Brain microvascular endothelial cell (primary cell): ENCODE measurements around the gene TFE3.

Experiments used
- DNase-seq: peaks from one replicate; pipeline ENCODE4 v3.0.0-alpha.2; 2020
- H3K27ac ChIP-seq: fragments of 250-450 bp; sonication (Bioruptor Pico); 2 replicates; pipeline ENCODE4 v1.5.1; 2020; ENCODE audit warnings: mild to moderate bottlenecking, moderate library complexity
- H3K27me3 ChIP-seq: fragments of 250-450 bp; sonication (Bioruptor Pico); replicated peaks from 2 replicates; pipeline ENCODE4 v1.5.1; 2020; ENCODE audit warnings: mild to moderate bottlenecking
- H3K36me3 ChIP-seq: fragments of 250-450 bp; sonication (Bioruptor Pico); replicated peaks from 2 replicates; pipeline ENCODE4 v1.5.1; 2020; ENCODE audit warnings: mild to moderate bottlenecking
- H3K4me3 ChIP-seq: 2 replicates; pipeline ENCODE4 v1.5.1; 2011; ENCODE audit warnings: low read depth, mild to moderate bottlenecking, control low read depth, low read length, moderate library complexity
- in situ Hi-C: cut with HindIII; loops from 2 replicates; pipeline ENCODE4 v1.10.0; 2017; ENCODE audit warnings: low sequenced_read_pairs, low pct_ligation_motif_present
- TF ChIP-seq, protein P1 (sequence below): IDR thresholded peaks from 2 replicates; pipeline ENCODE4 v1.5.1; 2011; ENCODE audit warnings: low read depth, mild to moderate bottlenecking, moderate library complexity, low read length, control low read depth, inconsistent platforms; ENCODE audit errors: missing control alignments

TFE3 gene

DNA sequence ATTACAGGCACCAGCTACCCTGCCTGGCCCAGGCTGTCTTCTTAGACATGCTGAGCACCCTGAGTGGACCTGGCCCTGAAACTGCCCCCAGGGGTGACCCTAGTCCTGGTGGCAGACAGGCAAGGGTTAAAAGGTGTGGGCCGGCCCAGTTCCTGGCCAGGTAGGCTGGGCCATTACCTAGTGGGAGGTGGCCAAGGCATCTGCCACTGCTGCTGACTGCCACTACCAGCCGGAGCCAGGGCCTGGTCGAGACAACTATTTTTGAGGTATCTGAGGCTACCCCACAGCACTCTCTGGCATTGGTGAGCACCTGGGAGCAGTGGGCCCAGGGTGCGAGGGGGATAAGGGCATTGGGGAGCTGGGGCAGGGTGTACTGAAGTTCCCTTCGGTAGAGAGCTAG is 15.6 kb upstream of the TFE3 start, which contains the start of gene CCDC120:
TSS of gene CCDC120 (plus strand) at position 206 of the 400 bp plus-strand sequence. CDS start 3,043 bp downstream, outside the sequence.
- TF ChIP-seq, protein P1, sequence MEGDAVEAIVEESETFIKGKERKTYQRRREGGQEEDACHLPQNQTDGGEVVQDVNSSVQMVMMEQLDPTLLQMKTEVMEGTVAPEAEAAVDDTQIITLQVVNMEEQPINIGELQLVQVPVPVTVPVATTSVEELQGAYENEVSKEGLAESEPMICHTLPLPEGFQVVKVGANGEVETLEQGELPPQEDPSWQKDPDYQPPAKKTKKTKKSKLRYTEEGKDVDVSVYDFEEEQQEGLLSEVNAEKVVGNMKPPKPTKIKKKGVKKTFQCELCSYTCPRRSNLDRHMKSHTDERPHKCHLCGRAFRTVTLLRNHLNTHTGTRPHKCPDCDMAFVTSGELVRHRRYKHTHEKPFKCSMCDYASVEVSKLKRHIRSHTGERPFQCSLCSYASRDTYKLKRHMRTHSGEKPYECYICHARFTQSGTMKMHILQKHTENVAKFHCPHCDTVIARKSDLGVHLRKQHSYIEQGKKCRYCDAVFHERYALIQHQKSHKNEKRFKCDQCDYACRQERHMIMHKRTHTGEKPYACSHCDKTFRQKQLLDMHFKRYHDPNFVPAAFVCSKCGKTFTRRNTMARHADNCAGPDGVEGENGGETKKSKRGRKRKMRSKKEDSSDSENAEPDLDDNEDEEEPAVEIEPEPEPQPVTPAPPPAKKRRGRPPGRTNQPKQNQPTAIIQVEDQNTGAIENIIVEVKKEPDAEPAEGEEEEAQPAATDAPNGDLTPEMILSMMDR: no peak
- in situ Hi-C loops: no loop called here
- Histone ChIP-seq H3K4me3 (no peak within 1 kb of the TSS), H3K27me3 (no peaks in the 10 kb centered on the region), H3K27ac (no peak within 1 kb of the TSS), H3K36me3 (no peaks in the 10 kb centered on the region)
- DNase-seq: no peak

DNA sequence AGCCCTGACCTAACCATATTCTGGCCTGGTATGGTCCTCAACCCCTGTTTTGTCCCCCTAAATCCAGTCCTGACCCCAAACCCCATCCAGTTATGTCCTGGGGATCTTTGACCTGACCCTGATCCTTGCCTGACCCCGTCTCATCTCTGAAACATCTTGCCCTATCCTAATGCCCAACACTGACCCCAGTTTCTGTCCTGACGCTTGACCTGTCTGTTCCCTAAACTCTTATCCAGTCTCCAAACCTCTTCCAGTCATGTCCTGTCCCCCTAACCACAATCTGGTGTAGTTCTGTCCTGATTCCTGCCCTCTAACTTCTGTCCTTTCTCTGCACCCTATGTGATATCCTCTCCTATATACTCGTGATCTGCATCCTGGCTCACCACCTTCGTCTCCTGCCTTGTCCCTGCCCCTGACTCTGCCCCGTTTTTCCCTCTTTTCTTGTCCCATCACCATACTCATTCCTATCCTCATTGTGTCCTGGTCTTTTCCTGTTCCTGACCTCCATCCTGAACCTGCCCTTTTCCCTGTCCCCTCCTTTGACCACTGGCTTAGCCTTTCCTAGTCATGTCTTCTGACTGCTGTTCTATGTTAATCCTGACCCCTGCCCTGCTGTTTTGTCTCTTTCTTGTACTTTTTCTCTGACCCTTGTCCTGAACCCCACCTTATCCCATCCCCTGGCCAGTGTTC is 11.1 kb upstream of the TFE3 start:
- TF ChIP-seq, protein P1: no peak
- no peak for DNase-seq
- H3K4me3 ChIP-seq: peak overlapping the region; percentile 53
- no peaks in the 10 kb centered on the region for H3K36me3 ChIP-seq
- H3K27me3 ChIP-seq: no peaks in the 10 kb centered on the region
- no peak overlapping the region for H3K27ac ChIP-seq
- in situ Hi-C loops: no loop called here

DNA sequence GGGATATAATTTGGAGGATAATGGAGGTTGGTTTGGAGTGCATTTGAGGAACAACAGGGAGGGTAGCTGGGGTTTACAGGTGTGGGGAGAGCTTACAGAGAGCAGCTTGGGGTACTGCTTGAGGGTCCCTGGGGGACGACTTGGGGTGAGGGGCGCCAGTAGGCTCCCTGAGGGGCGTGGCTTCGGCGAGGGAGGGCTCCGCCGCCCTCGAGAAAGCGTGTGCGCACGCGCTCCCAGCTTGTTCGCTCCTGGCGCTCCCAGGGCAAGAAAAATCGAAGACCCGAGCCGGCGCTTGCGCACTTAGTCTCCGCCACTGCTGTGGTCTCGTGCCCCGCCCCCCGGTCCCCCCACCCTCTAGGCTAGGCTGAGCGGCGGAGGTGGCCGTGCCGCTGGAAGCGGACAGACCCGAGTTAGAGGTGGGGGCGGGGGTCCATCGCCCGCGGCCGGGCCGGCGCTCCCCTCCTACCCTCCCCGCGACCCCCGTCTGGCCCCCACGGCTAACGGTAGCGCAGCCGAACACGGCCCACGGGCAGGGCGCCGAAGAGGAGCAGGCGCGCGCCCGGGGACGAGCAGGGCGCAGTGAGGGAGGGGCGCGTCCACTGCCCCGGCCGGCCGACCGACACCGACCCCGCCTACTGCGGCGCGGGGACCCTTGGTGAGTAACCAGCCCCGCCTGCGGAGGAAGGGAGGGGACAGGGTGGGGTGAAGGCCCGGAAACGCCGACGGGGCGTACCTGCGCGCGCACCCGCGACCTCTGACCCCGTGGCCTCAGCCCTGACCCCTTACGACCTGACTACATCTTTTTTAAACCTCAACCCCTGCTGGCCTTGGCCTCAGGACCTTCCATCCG is 10.3 kb upstream of the TFE3 start:
- peak; percentile 35 for DNase-seq
- in situ Hi-C loops: no loop called here
- Histone ChIP-seq H3K27ac (no peak overlapping the region), H3K4me3 (peak overlapping the region; percentile 53), H3K27me3 (no peaks in the 10 kb centered on the region), H3K36me3 (no peaks in the 10 kb centered on the region)
- TF ChIP-seq, protein P1: no peak

DNA sequence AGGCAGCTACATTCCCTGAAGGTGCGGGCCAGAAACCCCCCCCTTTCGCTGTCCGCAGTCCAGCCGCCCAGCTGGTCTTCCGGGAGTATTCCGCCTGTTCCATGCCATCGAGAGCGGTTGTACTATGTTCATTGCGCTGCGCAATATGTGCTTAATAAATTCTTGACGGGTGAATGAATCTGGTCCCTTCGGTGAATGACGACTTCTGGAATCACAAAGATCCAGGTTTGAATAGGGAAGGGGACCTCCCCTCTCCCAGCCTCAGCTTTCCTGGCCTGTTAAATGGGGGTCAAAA is 777 bp upstream of the TFE3 start:
- peak overlapping the region; percentile 34 for H3K4me3 ChIP-seq
- H3K27me3 ChIP-seq: no peaks in the 10 kb centered on the region
- TF ChIP-seq, protein P1: no peak
- in situ Hi-C loops: no loop called here
- DNase-seq: no peak
- H3K27ac ChIP-seq: no peak overlapping the region
- peaks cover 7% of the 10 kb centered on the region for H3K36me3 ChIP-seq

DNA sequence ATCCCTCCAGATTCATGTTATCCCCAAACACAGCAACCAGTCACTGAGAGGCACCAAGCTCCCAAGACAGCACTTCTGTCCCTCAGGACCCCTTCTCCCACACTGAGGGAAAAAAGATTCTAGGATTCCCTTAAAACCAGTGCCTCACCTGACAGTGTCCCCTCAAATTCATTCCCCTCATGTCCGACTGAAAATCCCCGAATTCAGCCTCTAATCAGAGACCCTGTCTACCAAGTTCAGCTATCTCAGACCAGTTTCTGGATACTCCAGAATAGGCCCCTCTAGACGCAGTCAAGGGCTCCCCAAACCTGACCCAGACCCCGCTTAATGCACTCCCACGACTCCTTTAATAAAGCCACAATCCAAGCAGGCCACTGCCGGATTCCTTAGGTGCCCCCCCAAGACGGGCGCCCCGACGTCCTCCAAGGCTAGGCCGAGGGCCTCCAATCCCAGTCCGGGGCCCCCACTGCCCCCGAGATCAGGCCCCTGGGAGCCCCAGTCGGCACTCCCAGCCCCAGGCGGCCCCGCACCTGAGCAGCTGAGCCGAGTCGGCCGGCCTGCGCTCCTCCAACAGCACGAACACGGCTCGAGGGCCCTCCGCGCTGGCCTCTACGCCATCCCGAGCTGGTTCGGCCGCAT is 457 bp downstream of the TFE3 start:
- TF ChIP-seq, protein P1: no peak
- peak overlapping the region; percentile 70 for H3K4me3 ChIP-seq
- in situ Hi-C loops: no loop called here
- peaks cover 17% of the 10 kb centered on the region for H3K36me3 ChIP-seq
- H3K27me3 ChIP-seq: no peaks in the 10 kb centered on the region
- H3K27ac ChIP-seq: peak overlapping the region; percentile 95
- DNase-seq: no peak
